Activated T-cell treated with anti-CD3 and anti-CD28 coated beads, Interleukin-2, amount 50 U/mL, for 72 hours (primary cell): ENCODE data around the gene HES4. TPM values are rescaled to one million over a fixed set of nuclear protein-coding genes. Genes with fewer than 3 reads are reported as not detected.
A peak's percentile ranks its signal among the peaks of the same experiment; 100 is the strongest.

ENCODE experiments used
- ATAC-seq, 2 donors: fragments of 150-1000 bp; cut with Tn5 transposase; replicated peaks in 1 of 2; 2 replicates each; pipeline ENCODE4 v1.10.0; 2021; ENCODE audit warnings: moderate library complexity in 2 of 2, mild to moderate bottlenecking in 1 of 2
- DNase-seq, 2 donors: peaks; one replicate each; pipeline ENCODE4 v3.0.0; 2021 to 2022; ENCODE audit warnings: mixed read lengths in 1 of 2
- H3K27ac Mint-ChIP-seq: one replicate; pipeline ENCODE4 v1.8.0; 2022; ENCODE audit warnings: mild to moderate bottlenecking, moderate library complexity, mixed read lengths
- H3K27me3 Mint-ChIP-seq: one replicate; pipeline ENCODE4 v1.8.0; 2022; ENCODE audit warnings: low read depth, mixed read lengths
- H3K36me3 Mint-ChIP-seq, 2 donors: one replicate each; pipeline ENCODE4 v1.8.0; 2022; ENCODE audit warnings: mixed read lengths in 2 of 2, mild to moderate bottlenecking in 1 of 2; ENCODE audit not compliant: insufficient read depth in 2 of 2
- H3K4me1 Mint-ChIP-seq: one replicate; pipeline ENCODE4 v1.8.0; 2022; ENCODE audit warnings: low read depth, mixed read lengths
- H3K4me3 Mint-ChIP-seq, 2 donors: one replicate each; pipeline ENCODE4 v1.8.0; 2022; ENCODE audit warnings: mild to moderate bottlenecking in 2 of 2, mixed read lengths in 2 of 2, moderate library complexity in 2 of 2
- H3K9me3 Mint-ChIP-seq, 2 donors: one replicate each; pipeline ENCODE4 v1.8.0; 2022; ENCODE audit warnings: mixed read lengths in 2 of 2
- total RNA-seq, 2 donors: library from RNA; stranded (reverse); gene quantifications; one replicate each; pipeline ENCODE4 v1.2.3, GENCODE V29; 2022

Gene HES4
- total RNA-seq, 2 donors from 2014 or later: 7.8 to 9.9 TPM

DNA sequence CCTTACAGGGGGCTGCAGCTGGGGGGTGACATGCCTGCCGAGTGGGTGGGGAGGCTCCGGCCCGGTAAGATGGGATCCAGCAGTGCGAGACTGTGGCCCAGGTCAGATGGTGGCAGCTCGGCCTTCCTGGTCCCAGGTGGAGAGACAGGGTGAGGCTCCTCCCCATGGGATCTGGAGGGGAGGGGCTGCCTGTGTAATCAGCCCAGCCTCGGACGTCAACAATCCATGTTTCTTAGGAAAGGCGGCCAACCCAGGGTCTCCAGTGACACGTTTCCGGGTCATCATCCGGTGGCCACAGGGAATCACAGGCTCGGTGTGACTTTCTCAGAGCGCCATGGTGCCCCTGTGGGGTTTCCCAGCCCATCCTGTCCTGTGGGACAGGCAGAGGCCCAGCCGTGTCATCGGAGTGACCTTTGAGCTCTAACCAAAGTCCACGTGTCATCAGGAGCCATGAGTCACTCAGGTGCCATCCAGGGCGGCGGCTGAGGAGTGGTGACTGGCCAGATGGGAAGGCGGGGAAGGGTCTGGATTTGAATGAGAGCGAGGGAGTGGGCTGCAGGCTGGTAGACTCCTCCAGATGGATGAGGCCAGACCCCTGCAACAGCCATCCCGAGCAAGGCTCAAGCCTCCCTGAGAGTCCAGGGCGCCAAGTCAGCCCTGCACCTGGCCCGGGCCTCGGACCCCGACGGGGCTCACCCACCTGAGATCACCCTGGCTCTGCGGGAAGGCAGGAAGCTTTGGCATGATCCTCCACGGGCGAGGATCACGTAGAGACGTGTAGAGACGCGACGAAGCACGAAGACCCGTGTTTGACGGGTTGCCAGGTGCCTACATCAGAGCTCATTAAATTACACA lies 6.6 kb upstream of the HES4 start:
- no peaks in the 10 kb centered on the region for H3K9me3 Mint-ChIP-seq
- DNase-seq (no peak), ATAC-seq (no peak)
- H3K4me3 Mint-ChIP-seq: no peak overlapping the region
- H3K27ac Mint-ChIP-seq: no peak overlapping the region
- peaks cover 18% of the 10 kb centered on the region for H3K27me3 Mint-ChIP-seq
- H3K36me3 Mint-ChIP-seq: no peaks in the 10 kb centered on the region
- peaks cover 16% of the 10 kb centered on the region for H3K4me1 Mint-ChIP-seq

DNA sequence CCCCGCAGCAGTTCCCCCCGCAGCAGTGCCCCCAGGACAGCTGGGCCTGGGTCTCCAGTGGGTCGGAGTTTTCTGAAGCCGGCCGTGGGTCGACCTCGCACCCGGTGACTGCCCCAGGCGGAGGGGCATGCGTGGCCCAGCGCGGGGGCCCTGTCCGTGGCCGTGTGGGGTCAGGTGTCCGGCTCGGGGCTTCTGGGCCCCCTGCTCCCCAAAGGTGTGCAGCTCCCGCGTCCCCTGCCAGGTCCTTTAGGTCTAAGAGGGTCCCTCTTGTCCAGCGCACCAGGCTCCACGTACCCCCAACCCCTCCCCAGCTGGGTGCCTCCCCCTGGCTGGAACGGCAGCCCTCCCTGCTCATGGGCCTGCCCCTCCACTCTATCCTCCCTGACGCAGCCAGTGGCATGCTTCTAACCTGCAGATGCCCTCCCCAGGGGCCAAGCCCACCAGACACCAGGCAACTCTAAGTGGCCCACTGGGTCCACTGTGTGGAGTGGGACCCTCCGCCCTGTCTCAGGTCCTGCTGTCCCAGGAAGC lies 5.9 kb upstream of the HES4 start:
- Mint-ChIP-seq H3K9me3 (no peaks in the 10 kb centered on the region), H3K36me3 (no peaks in the 10 kb centered on the region), H3K27me3 (peaks cover 20% of the 10 kb centered on the region), H3K4me3 (no peak overlapping the region), H3K4me1 (peaks cover 16% of the 10 kb centered on the region), H3K27ac (no peak overlapping the region)
- no peak for ATAC-seq
- DNase-seq: no peak

DNA sequence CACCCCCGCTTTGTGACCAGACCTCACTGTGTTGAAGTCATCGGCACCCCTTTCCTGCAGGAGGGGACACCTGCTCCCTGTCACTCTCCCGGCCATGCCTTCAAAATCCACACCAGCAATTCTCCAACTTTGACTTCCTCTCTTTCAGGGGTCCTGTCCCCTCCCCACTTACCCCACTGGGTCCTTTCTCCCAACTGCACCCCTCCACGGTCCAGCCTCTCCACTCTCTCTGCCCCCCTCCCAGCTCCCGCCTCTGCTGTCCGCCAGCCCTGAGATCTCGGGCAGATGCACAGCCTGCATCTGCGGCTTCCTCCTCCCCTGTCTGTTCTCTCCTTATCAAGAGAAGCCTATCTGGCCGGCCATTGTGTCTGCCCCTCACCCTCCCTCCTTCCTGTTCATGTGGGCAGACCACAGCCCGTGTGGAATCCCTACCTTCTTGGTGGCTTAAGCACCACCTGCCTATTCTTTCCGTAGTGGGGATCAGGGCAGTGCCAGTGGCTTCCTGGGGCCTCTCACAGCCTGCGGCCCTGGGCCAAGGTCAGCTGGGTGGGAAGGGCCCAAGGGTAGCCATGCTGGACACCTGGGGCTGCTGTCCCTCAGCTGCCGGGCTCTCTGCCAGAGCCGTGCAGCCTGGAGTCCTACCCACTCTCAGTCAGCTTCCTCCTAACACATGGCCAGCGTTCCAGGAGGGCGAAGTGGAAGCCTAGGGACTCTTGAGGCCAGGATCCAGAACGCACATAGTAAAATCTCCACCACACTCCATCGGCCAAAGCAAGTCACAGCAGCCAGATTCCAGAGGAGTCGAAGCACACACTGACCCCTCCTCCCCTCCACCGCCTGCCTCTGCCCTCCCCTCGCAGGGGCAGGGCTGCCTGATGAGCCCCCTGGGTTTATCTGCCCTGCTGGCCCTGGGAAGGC lies 5.1 kb upstream of the HES4 start:
- H3K9me3 Mint-ChIP-seq: no peaks in the 10 kb centered on the region
- peak overlapping the region; percentile 42 to 57 for H3K4me3 Mint-ChIP-seq
- peaks cover 0 to 2% of the 10 kb centered on the region in 2 donors for H3K36me3 Mint-ChIP-seq
- H3K4me1 Mint-ChIP-seq: peaks cover 16% of the 10 kb centered on the region
- peak in 1 of 2 donors; percentile 29 for ATAC-seq
- H3K27ac Mint-ChIP-seq: no peak overlapping the region
- peaks cover 24% of the 10 kb centered on the region for H3K27me3 Mint-ChIP-seq
- DNase-seq: no peak

DNA sequence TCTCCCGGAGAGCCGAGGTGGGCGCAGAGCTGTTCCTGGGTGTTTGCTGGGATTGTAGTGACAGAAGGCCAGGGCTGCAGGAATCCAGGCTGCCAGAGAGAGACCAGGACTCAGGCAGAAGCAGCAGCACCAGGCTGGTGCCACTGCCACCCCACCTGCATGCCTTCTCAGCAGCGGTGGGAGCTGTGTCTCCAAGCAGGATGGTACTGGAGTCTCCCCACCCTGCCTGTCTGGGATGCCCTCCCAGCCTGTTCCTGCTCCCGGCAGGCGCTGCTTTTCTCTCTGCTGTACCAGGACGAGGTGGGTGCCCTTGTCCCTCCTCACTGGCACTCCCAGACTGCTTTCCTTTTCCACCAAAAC lies 4.5 kb upstream of the HES4 start:
- H3K9me3 Mint-ChIP-seq: no peaks in the 10 kb centered on the region
- peaks cover 0 to 2% of the 10 kb centered on the region in 2 donors for H3K36me3 Mint-ChIP-seq
- H3K27ac Mint-ChIP-seq: no peak overlapping the region
- peak overlapping the region in 1 of 2 donors; percentile 57 for H3K4me3 Mint-ChIP-seq
- ATAC-seq (no peak), DNase-seq (no peak)
- H3K27me3 Mint-ChIP-seq: peaks cover 24% of the 10 kb centered on the region
- peaks cover 16% of the 10 kb centered on the region for H3K4me1 Mint-ChIP-seq

DNA sequence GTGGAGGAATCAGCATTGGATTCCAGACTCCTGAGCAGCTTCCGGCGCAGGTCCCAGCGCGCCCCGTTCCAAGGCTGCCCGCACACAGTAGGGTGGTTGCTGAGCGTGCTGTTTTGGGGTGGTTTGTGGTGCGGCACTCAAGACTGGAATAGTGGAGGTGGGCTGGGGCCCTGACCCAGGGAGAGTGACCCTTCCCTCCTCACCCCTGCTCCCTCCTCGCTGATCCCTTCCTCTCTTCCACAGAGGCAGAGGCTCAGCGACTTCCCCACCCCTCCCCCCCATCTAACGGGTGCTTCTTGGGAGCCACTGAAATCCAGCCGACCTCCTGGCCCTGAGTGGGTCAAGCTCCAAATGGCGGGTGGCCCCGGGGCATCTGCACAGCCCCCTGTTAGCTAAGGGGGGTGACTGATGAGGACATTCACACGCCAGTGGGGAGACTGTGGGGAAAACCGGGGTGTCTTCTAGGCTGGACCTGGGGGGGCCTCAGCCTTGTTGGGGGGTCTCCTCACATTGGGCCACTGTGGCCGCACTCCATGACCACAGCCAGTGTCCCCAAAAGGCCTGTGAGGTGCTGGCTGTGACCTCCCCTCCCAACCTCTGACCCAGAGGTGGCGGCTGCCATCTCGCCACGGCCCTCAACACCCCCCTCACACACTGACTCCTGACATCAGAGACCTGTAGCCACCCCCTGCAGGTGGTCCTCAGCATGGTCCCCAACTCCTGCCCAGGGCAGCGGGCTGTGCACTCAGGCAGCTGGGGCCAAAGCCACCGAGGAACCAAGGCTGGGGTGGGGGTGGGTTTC lies 3.9 kb upstream of the HES4 start:
- Mint-ChIP-seq H3K4me3 (no peak overlapping the region), H3K27ac (no peak overlapping the region), H3K4me1 (peaks cover 11% of the 10 kb centered on the region), H3K36me3 (peaks cover 0 to 2% of the 10 kb centered on the region in 2 donors), H3K27me3 (peaks cover 24% of the 10 kb centered on the region), H3K9me3 (no peaks in the 10 kb centered on the region)
- no peak for ATAC-seq
- DNase-seq: no peak

DNA sequence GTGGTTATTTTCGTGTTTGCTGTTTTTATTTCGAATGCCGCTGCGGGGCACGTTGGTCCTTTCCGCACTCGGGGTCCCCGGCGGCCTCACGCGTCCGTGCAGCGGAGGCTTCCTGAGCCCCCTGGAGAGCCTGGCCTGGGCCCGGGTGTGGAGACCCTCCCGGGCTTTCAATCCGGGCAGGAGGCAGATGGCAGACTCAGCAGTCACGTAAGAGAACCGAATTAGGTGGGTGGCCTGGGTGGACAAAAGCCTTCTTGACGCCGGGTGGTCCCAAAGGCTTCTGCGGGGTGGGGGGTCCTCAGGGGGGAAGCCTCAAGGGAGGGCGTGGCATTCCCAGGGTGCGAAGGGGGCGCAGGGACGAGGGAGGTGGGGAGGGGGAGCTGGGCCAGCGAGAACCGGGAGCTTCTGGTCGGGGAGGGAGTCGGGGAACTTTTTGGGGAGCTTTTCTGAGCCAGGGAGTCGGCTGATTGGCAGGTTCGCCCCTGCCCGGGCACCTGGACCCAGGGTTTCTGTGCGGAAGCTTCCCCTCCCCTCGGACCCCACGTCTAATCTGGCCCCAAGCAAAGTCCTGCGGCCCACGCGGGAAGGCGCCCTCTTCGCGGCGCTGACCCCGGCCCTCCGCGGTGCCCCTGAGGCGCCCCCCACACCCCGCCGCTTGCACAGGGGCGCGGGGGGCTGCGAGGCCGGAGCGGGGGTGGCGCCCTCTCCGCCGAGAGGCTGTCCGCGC lies 1.3 kb upstream of the HES4 start:
- peaks cover 35% of the 10 kb centered on the region for H3K27me3 Mint-ChIP-seq
- no peak for ATAC-seq
- no peak for DNase-seq
- peak overlapping the region; percentile 80 to 81 for H3K4me3 Mint-ChIP-seq
- H3K36me3 Mint-ChIP-seq: peaks cover 0 to 2% of the 10 kb centered on the region in 2 donors
- H3K9me3 Mint-ChIP-seq: no peaks in the 10 kb centered on the region
- no peak overlapping the region for H3K27ac Mint-ChIP-seq
- H3K4me1 Mint-ChIP-seq: peaks cover 11% of the 10 kb centered on the region

DNA sequence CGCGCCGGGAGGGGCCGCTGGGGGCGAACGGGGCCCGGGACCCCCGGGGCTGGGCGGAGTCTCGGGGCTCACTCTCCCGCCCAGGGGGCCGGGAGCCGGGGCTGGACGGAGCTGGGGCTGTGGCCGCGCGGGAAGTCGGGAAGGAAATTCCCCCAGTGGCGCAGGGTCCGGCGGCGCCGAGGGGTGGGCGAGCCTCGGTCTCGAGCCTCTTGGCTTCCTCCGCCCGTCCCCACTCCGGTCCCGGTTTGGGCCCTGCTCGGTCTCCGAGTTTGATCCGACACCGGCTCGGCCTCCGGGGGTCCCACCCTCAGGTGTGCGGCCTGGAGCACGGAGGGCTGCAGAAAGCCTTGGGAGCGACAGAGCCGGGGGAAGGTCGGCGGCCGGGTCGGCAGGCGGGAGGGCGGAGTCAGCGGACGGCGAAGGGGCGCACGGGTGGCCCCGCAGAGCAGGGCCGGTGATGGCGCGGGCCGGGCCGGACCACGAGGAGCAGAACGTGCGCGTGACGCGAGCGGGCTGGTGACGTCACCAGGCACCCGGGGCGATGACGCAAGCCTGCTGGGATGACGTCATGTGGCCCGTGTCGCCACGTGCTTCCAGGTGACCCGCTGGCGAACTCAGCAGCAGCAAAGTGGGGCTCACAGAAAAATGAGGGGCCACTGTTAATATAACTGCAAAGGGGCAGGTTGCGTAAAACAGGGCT lies 610 bp upstream of the HES4 start:
- Mint-ChIP-seq H3K27ac (peak overlapping the region; percentile 89), H3K27me3 (peaks cover 41% of the 10 kb centered on the region), H3K36me3 (peaks cover 0 to 2% of the 10 kb centered on the region in 2 donors), H3K4me3 (peak overlapping the region; percentile 80 to 81), H3K9me3 (no peaks in the 10 kb centered on the region), H3K4me1 (peaks cover 16% of the 10 kb centered on the region)
- ATAC-seq: peak; percentile 25 to 37
- peak; percentile 71 to 79 for DNase-seq

DNA sequence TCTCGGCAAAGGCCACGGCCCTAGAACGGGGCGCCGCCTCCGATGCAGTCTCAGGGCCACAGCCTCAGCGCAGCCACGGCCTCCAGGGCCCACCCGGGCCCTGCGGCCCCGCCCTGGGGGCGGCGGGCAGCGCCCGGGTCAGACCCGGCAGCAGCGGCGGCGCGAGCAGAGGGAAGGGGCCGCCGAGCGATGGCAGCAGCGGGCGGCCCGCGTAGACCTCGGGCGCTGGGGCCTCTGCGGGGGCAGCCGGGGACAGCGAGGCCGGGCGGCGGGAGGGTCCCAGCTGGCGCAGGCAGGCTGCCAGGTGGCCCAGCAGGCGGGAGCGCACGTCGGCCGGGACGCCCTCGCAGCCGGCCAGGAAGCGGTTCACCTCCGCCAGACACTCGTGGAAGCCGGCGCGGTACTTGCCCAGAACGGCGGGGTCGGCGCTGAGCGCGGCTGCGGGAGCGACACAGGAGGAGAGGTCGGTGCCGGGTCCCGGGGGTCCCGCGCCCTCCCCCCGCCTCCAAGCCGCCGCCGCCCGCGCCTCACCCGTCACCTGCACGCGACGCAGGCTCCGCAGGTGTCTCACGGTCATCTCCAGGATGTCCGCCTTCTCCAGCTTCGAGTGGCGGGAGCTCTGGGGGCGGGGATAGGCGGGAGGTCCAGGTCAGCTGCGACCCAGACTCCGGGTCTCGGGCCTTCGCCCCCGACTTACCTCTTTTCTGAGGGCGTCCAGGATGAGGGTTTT lies 737 bp downstream of the HES4 start:
- peaks cover 0 to 2% of the 10 kb centered on the region in 2 donors for H3K36me3 Mint-ChIP-seq
- H3K27me3 Mint-ChIP-seq: peaks cover 40% of the 10 kb centered on the region
- ATAC-seq (peak; percentile 11 to 12), DNase-seq (peak in 1 of 2 donors; percentile 32)
- H3K4me1 Mint-ChIP-seq: peaks cover 11% of the 10 kb centered on the region
- H3K4me3 Mint-ChIP-seq: peak overlapping the region; percentile 45 to 65
- H3K27ac Mint-ChIP-seq: no peak overlapping the region
- H3K9me3 Mint-ChIP-seq: no peaks in the 10 kb centered on the region

DNA sequence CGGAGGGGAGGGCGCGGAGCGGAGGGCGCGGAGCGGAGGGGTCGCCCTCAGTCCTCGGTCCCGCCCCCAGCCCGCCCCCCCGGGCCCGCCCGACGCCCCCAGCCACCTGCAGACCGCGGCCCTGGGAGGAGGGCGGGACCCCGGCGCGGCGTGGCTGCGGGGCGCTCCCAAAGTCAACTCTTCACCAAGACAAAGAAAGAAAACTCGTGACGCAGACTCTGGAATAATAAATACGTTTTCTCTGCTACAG lies 1.2 kb downstream of the HES4 start:
- ATAC-seq (no peak), DNase-seq (no peak)
- Mint-ChIP-seq H3K27me3 (peaks cover 40% of the 10 kb centered on the region), H3K36me3 (peaks cover 0 to 2% of the 10 kb centered on the region in 2 donors), H3K9me3 (no peaks in the 10 kb centered on the region), H3K4me3 (peak overlapping the region; percentile 32 to 55), H3K4me1 (peaks cover 11% of the 10 kb centered on the region), H3K27ac (no peak overlapping the region)

DNA sequence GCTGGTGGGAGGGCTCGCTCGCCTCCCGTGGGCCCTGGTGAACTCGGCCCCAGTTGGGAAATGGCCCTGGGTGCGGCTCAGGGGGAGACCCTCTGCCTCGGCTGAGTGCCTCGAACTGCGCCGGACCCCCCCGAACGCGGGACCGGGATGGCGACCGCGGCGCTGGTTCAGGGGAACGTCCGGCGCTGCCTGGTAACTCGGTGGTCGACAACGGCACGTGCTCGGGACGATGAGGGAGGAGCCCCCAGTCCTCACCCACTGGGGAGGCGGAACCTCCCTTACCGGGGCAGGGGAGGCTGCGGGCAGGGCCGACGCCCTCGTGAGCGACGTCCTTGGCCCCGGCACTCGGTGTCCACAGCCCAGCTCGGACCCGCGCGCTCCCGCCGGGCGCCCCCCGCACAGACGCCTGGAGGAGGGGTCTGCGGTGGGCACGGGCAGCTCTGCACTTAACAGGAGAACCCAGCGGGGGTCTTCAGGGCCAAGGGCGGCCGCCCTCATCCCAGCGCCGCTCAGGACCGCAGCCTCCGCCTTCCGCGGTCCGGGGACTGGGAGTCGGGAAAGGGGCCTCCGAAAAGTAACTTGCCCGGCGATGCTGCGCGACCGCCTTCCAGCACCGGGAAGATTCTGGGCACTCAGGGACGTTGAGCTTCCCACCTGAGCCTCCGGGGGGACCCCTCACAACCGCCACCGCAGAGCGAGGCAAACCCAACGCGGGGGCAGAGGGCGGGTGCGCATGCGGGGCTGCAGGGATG lies 1.7 kb downstream of the HES4 start:
- peak overlapping the region in 1 of 2 donors; percentile 55 for H3K4me3 Mint-ChIP-seq
- no peak for ATAC-seq
- H3K27me3 Mint-ChIP-seq: peaks cover 37% of the 10 kb centered on the region

DNA sequence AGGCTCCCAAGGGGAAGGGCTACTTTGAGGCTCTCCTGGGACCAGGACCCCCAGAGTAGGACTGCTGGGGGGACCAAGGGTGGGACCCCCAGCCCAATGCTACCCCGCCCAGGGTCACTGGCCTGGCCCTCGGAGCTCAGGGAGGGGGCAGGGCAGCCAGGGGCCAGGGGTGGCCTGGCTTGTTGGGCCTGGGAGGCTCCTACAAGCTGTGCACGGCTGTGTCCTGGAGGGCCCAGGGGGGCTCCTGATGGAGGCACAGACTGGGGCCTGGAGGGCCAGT lies 2.2 kb downstream of the HES4 start:
- peak overlapping the region in 1 of 2 donors; percentile 40 for H3K4me3 Mint-ChIP-seq
- peaks cover 17% of the 10 kb centered on the region for H3K4me1 Mint-ChIP-seq

More for the DNA sequence above, 1.7 kb downstream of the HES4 start:
- Mint-ChIP-seq H3K4me1 (peaks cover 12% of the 10 kb centered on the region), H3K36me3 (peaks cover 0 to 2% of the 10 kb centered on the region in 2 donors), H3K27ac (no peak overlapping the region), H3K9me3 (no peaks in the 10 kb centered on the region)
- DNase-seq: no peak

More for the DNA sequence above, 2.2 kb downstream of the HES4 start:
- H3K27ac Mint-ChIP-seq: no peak overlapping the region
- H3K27me3 Mint-ChIP-seq: peaks cover 33% of the 10 kb centered on the region
- no peak for DNase-seq
- peaks cover 2% of the 10 kb centered on the region in 2 donors for H3K36me3 Mint-ChIP-seq
- no peaks in the 10 kb centered on the region for H3K9me3 Mint-ChIP-seq
- no peak for ATAC-seq
